Right lobe of liver (tissue), 4 donors: ENCODE results near the gene WDFY3.

Experiments
- POLR2A ChIP-seq: fragments of 450-650 bp; IDR thresholded peaks from one replicate; pipeline ENCODE4 v1.6.1; 2017; ENCODE audit warnings: antibody characterized with exemption, mild to moderate bottlenecking
- TF ChIP-seq, protein P1 (sequence below), 4 donors: fragments of 200-600 bp in 3 of 4; fragments of 450-650 bp in 1 of 4; IDR thresholded peaks; one replicate each; pipeline versions ENCODE4 v1.5.1 to v1.8.0; 2016 to 2022; ENCODE audit warnings: antibody characterized with exemption in 4 of 4, mild to moderate bottlenecking in 2 of 4
- donor health status: DM: no; HTN: no; CAD: no.
- donor health status: DM: no; HTN: no; CAD: no.
- donor health status: DM: no; HTN: yes; CAD: no.

DNA sequence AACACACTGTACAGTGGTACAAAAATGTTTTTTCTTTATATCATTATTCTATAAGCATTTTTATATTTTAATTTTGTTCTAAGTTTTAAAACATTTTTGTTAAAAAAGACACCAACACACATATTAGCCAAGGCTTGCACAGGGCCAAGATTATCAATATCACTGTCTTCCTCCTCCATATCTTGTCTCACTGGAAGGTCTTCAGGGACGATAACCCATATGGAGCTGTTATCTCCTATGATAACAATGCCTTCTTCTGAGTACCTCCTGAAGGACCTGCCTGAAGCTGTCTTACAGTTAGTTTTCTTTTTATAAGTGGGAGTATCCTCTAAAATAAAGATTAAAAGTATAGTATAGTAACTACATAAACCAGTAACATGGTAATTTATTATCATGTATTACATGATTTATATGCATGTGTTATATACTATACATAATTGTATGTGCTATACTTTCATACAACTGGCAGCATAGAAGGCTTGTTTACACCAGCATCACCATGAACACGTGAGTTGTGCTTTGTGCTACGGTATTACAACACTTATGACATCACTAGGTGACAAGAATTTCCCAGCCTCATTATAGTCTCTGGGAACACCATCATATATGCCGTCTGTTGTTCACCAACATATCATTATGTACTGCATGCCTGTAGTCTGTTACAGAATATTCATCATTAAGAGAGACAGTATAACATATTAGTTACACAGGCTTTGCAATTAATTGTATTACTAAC lies 90.7 kb downstream of the WDFY3 start:
- no peak for TF ChIP-seq POLR2A
- TF ChIP-seq, protein P1, sequence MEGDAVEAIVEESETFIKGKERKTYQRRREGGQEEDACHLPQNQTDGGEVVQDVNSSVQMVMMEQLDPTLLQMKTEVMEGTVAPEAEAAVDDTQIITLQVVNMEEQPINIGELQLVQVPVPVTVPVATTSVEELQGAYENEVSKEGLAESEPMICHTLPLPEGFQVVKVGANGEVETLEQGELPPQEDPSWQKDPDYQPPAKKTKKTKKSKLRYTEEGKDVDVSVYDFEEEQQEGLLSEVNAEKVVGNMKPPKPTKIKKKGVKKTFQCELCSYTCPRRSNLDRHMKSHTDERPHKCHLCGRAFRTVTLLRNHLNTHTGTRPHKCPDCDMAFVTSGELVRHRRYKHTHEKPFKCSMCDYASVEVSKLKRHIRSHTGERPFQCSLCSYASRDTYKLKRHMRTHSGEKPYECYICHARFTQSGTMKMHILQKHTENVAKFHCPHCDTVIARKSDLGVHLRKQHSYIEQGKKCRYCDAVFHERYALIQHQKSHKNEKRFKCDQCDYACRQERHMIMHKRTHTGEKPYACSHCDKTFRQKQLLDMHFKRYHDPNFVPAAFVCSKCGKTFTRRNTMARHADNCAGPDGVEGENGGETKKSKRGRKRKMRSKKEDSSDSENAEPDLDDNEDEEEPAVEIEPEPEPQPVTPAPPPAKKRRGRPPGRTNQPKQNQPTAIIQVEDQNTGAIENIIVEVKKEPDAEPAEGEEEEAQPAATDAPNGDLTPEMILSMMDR (IDR thresholded peaks at IDR 0.05), result no peak
